ENCODE results near the gene ASAP3.
A peak's percentile ranks its signal among the peaks of the same experiment; 100 is the strongest.

ASAP3 gene

GRCh38 chr1:23450894-23451293 lies 33.1 kb downstream of the ASAP3 start:
- DNase-seq = no peak

DNA sequence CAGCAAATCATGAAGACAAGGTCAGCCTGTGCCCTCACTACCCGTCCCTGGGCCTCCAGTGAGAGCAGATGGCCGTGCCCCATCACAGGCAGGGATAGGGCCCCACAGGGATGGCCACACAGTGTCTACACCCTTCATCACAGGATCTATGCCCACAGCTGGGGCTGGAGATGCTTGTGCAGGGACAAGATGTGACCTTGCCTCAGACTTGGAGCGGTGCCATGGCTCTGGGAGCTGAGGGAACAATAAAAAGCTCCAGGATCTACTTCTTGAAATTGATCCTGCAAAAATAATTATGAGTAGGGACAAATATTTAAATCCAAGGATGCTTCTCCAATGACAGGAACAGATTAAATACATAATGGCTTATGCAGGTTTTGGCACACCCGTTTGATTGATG lies 34.0 kb downstream of the ASAP3 start:
- DNase-seq = peak in 2 of 58 donors; percentile 4 to 22

DNA sequence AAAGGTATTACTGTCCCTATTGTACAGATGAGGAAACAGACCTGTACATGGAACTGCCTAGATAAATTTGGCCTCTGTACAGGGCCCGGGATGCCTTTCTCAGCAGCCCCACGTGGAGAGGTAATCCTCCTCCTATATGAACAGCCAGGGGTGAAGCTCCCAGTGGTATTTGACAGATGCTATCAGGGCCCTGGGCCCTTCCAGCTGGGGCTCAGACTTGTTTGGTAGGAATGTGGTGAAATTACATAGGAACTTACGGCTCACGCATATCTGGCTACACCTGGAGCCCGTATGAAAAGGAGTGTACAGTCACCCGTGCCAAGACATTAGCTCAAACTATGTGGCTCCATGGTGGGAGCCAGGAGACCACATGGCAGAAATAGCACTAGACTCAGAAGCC lies 34.7 kb downstream of the ASAP3 start:
- DNase-seq = no peak

- no peak for DNase-seq
Measured at GRCh38 chr1:23448846-23449245, 35.1 kb downstream of the ASAP3 start.

DNA sequence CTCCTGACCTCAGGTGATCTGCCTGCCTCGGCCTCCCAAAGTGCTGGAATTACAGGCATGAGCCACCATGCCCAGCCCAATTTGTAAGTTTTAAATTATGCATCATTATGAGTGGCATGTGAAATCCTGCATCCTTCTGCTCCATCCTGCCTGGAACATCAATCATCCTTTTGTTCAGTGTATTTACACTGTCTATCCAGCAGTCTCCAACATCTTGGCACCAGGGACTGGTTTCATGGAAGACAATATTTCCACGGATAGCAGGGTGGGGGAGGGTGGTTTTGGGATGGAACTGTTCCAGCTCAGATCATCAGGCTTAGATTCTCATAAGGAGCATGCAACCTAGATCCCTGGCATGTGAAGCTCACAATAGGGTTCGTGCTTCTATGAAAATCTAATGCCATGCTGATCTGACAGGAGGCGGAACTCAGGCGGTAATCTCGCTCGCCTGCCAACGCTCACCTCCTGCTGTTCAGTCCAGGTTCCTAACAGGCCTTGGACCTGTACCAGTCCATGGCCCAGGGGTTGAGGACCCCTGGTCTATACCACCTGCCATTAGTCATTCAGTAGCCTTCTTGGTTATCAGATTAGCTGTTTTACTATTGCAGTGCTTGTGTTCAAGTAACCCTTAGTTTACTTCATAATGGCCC lies 37.2 kb downstream of the ASAP3 start:
- DNase-seq = peak in 1 of 58 donors; percentile 17

DNA sequence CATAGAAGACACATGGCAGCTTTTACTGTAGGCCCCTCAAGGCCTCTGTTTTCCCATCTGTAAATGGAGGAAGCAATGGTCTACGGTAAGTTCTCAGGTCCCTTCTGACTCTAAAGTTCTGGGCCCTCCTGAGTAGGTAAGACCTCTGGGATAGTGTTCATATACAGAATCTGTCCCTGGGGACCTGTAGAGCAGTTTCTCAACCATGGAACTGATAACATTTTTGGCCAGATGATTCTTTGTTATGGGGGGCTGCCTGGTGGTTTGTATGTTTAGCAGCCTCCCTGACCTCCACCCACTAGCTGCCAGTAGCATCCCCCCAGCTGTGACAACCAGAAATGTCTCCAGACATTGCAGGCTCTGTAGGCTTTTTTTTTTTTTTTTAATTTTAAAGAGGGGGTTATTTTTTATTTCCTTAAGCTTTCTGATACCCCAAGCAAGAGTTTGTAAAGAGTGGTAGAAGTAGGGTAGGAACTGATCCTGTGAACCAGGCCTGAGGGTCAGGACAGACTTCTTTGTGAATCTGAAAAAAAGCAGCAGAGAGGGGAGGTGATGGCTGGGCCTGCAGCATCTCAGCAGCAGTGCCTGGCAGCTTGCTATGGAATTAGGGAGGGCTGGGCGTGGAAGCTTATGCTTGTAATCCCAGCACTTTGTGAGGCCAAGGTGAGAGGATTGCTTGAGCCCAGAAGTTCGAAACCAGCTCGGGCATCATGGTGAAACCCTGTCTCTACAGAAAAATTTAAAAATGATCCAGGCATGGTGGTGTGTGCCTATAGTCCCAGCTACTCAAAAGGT lies 39.2 kb downstream of the ASAP3 start:
- DNase-seq = no peak

GRCh38 chr1:23444104-23444533 lies 39.9 kb downstream of the ASAP3 start:
- DNase-seq = peak in 2 of 58 donors; percentile 7 to 32

DNA sequence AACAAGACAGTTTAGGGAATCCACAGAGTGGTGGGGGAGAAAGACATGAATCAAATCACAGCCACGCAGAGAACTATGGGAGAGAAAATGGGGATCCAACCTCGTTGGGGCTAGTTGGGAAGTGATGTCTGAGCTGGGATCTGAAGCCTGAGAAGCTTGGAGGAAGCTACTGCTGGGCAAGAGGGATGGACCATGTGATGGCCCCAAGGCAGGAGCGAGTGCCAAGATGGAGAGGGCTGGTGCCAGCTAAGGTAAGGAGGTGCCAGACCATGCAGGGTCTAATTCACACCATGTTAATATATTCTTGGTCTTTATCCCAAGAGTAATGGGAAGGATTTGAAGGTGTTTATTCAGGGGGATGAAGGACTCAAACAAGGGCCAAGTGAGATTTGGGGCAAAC lies 41.2 kb downstream of the ASAP3 start:
- no peak for DNase-seq

- DNase-seq = no peak
Measured at GRCh38 chr1:23441446-23442148, 42.4 kb downstream of the ASAP3 start.

DNA sequence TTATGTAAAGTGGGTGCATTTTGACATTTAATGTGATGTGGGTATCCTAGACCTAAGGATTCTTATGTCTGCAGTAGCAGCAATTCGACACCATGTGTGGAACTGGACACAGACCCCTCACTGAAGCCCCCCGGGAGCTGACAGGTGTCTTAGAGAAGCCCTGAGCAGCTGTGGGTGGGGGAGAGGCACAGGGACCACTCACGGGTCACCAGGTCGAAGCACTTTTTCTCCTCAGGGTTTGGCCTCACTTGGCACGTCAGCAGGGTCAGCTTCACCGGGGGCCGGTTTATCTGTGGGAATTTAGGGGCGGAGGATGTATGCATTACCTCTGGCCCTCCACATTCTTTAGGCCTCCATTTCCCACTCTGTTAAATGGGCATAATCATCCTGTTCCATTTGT lies 45.4 kb downstream of the ASAP3 start:
- DNase-seq = no peak

DNA sequence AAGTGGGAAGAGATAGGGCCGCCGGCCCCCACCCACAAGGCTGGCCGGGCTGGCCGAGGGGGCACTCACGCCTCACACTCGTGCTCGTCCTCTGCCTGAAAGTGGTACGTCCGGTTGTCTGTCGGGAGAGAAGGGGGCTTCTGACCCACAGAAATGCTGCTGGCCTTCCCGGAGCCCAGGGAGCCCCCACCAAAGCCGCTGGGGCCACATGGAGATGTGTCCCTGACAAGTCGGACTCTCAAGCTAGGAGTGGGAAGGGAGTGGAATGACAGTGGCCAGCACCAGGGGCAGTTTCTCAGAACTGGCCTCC lies 46.7 kb downstream of the ASAP3 start:
- no peak for DNase-seq

DNA sequence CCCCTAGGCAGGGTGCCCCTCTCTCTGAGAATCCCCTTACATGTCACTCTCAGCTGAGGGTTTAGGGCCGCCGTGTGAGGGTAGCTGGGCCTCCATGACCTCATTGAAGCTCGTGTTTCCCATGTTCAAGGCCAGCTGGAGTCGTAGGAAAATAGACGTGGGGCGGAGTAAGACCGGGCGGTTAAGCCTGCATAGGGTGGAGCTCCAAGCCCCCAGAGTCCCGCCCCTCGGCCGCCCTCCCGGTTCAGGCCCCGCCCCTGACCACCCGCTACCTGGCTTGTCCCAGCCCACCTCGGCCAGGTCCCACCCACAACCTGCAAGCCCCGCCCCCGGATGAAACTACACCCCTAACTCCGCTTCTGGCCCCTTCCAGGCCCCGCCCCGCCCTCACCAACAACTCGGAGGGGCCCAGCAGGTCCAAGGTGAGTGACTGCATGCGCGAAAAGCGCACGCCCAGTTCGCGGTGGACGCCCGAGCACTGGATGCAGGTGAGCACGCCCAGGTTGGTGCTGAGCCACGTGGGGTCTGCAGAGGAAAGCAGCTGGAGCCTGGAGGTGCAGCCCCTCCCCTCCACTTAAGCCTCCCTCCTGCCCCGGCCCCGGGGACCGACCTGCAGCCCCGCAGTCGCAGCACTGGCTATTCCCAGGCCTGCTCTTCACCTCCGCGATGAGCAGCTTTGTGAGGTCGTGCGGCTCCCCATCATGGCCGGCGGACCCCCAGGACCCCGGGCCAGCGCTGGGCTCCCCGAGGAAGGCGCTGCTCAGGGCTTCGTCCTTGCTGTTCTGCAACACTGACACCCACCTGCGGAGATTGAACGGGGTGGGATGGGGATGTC lies 47.2 kb downstream of the ASAP3 start:
- DNase-seq = no peak

GRCh38 chr1:23434260-23434775 lies 49.7 kb downstream of the ASAP3 start:
- no peak for DNase-seq

DNA sequence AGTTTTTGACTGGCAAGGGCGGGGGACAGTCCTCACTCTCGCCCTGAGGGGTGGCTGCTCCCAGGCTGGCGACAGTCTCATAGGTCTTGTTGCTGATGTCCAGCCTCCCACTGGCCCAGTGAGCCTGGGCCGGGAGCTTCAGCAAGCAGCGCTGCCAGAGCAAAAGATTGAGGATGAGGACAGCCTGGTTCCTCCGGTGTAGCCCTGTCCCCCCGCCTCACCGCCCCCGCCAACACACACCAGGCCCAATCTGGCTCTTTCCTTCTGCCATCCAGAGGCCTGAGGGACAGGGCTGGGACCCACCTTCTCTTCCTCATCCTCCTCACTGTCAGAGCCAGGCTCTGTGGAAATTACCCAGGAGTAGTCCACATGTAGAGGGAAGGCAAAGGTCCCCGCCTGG lies 50.9 kb downstream of the ASAP3 start:
- no peak for DNase-seq

- DNase-seq = no peak
Measured at GRCh38 chr1:23431431-23431830, 52.5 kb downstream of the ASAP3 start.

GRCh38 chr1:23430803-23431202 lies 53.2 kb downstream of the ASAP3 start:
- no peak for DNase-seq

DNA sequence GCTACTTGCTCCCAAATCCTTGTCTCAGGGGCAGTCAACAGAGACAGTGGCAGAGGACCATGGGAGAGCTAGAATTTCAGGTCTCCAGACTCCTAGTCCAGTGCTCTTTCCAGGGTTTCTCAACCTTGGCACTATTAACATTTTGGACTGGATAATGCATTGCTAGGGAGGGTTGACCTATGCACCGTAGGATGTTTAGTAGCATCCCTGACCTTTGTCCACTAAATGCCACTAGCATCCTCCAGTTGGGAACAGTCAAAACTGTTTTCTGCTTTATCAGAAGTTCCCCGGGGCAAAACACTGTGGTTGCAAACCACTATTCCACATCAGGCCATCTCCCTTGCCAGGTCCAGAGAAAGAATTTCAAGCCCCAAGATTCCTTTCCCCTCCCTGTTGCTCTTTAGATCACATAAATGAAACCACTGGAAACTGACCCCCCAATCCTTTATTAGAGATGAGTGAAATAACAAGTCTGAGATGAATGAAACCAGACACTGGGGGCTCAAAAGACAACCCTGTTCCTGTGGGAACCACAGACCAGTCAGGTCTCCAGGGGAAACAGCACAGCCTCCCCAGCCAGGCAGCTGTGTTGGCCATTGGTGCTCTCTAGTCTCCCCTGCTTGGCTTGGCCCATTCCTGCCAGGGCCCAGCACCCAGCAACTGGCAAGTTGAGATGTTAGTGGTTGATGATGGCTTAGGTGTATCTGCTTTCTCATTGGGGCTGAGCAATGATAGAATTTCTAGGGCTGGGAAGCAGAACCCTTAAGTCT lies 55.7 kb downstream of the ASAP3 start:
- no peak for DNase-seq

GRCh38 chr1:23427550-23427949 lies 56.4 kb downstream of the ASAP3 start:
- no peak for DNase-seq

DNA sequence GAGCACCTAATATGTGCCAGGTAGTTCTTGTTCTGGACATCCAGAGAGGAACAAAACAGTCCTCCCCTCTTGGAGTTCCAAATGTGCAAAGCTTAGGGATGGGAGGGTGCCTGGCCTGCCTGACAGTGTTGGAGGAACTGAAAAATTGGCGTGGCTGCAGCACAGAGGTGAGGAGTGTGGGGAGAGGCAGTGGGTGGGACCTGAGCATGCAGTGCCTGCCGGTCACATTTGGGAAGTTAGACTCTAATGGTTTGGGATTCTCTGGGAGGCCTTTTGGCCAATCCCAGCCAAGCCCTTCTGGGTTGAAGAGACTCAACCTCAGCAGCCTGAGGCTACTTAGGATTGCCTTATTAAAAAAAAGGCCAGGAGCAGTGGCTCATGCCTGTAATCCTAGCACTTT lies 57.2 kb downstream of the ASAP3 start:
- no peak for DNase-seq

DNA sequence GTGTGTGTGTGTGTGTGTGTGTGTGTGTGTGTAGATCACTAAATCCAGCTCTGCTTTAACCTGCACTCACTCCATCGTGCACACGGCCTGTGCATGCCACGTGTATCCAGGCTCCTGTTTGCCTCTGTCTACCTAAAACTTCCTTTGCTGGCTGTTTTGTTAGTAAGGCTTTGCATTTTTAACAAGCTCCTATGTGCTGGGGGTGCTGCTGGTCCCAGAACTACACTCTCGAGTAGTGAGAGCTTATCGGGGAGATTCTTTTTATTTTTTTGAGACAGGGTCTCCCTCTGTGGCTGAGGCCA lies 58.8 kb downstream of the ASAP3 start:
- DNase-seq = no peak
